HFF-Myc (cell line): ENCODE measurements around the gene IQGAP2.
A peak's percentile ranks its signal among the peaks of the same experiment; 100 is the strongest.

ENCODE experiments used
- DNase-seq: peaks from one replicate; pipeline ENCODE4 v3.0.0-alpha.2; 2011; ENCODE audit warnings: low read depth; ENCODE audit errors: extremely low read depth
- H3K4me3 ChIP-seq: replicated peaks from 2 replicates; pipeline ENCODE4 v1.5.1; 2011; ENCODE audit warnings: low read depth, mild to moderate bottlenecking, control low read depth, low read length
- CTCF ChIP-seq: IDR thresholded peaks from 2 replicates; pipeline ENCODE4 v1.5.1; 2012; ENCODE audit warnings: mild to moderate bottlenecking, low read depth, low read length, control low read depth; ENCODE audit errors: missing control alignments

IQGAP2 gene

DNA sequence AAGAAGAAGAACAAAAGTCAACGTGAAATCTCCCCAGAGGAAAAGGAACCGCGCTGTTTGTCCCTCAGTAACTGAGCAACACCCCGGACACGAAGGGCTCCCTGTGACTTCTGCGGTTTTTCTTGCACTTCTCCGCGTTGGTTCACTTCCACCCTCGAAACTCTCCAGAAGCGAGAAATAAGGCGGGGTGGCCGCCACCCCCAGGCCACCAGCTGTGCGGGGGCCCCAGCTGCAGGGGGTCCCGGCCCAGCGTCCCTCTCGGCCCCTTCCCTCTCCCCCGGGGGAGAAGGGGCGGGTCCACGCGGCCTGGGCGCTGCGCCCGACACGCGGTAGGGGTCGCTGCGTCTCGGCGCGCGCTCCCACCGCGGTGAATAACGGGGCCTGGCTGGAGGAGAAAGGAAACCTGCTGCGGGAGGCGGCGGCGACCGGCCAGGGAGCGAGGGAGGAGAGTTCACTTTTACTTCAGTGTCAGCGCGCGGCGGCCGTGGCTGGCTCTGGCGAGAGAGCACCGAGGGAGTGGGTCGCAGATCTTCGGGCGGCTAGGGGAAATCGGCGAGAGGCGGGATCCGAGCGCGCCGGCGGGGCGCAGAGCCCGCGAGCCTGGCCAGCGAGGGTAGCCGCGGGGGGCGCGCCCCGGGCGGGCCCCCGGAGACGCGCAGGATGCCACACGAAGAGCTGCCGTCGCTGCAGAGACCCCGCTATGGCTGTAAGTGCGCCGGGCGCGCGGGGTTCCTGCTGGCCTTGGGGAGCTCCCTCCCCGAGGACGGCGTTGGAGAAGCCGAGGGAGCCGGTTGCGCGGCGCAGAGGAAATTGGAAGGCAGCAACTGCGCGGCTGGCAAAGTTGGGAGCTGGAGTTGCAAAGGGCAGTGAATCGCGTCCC, at the start of gene IQGAP2:
Gene IQGAP2, plus strand, starts transcription at position 400 of the 880 bp plus-strand sequence. Its CDS starts 261 bp downstream, at position 661.
- H3K4me3 ChIP-seq, result peak within 1 kb of the TSS; percentile 45
- DNase-seq, result no peak
- TF ChIP-seq CTCF, result peak; percentile 72

DNA sequence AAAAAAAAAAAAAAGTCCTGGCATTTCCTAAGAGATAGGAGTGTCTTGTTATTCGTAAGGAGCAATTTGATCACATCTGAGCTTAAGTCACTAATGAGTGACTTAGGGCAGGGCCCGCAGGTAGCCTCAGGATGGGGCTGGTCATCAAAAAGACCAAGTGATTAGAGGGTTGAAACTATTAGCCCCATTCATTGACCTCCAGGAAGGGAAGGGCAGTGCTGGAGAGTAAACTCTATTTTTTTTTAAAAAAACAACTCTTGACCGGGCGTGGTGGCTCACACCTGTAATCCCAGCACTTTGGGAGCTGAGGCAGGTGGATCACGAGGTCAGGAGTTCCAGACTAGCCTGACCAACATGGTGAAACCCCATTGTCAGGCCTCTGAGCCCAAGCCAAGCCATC, 46.2 kb upstream of the IQGAP2 start:
- no peak for TF ChIP-seq CTCF
- no peak overlapping the region for H3K4me3 ChIP-seq
- no peak for DNase-seq

GRCh38 chr5:76363352-76364225, 39.5 kb upstream of the IQGAP2 start:
- no peak overlapping the region for H3K4me3 ChIP-seq
- no peak for TF ChIP-seq CTCF
- DNase-seq, result no peak

GRCh38 chr5:76364226-76364589, 38.9 kb upstream of the IQGAP2 start:
- TF ChIP-seq CTCF, result no peak
- no peak for DNase-seq
- no peak overlapping the region for H3K4me3 ChIP-seq

DNA sequence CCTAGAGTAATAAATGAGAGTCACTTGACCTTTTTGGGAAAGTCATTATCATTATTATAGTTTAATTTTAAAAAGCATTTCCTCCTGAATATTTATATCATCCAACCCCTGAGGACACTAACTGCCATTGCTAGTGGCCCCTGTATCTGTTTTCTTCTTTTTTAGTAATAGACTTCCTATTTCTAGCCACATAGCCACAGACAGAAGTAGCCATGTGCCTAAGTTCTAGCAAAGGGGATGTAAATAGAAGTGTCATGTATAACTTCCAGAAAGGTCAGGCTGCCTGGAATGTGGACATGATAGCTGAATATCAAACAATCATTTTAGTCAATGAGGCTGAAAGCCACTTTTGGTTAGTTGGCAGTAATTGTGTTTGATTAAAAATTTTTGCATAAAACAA, 37.5 kb upstream of the IQGAP2 start:
- no peak for TF ChIP-seq CTCF
- H3K4me3 ChIP-seq, result no peak overlapping the region
- DNase-seq, result no peak

DNA sequence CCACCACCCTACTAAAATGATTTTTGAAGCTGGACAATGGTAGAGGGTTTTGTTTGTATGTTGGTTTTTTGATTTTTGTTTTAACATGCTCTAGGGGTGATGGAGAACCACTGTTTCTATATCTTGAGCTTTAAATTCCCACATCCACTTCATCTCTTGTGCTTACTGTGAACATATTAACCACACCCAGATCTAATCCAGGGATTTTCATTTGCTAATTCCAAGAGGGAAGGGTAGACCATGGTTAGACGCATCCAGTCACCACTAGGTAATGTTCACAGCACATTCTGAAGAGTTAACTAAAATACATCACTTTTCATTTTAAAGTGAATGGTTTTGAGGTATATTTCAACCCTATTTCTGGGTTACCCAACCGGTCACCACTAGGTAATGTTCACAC, 36.5 kb upstream of the IQGAP2 start:
- DNase-seq, result no peak
- no peak overlapping the region for H3K4me3 ChIP-seq
- no peak for TF ChIP-seq CTCF
